GM21529 (cell line): ENCODE data around the gene GYPA.
"Not testable (repeated sequence)": the region's sequence is repeated elsewhere in the genome, so short reads cannot be mapped to it uniquely, and the experiment has no call there.

ENCODE experiments used
- ATAC-seq: cut with Tn5 transposase; IDR thresholded peaks from one replicate; pipeline ENCODE4 v1.9.1; 2021; ENCODE audit not compliant: unreplicated experiment

Gene GYPA

GRCh38 chr4:144129336-144129875 is 11.1 kb downstream of the GYPA start:
- ATAC-seq, result not testable (repeated sequence)

GRCh38 chr4:144128709-144129320 is 11.7 kb downstream of the GYPA start:
- not testable (repeated sequence) for ATAC-seq

DNA sequence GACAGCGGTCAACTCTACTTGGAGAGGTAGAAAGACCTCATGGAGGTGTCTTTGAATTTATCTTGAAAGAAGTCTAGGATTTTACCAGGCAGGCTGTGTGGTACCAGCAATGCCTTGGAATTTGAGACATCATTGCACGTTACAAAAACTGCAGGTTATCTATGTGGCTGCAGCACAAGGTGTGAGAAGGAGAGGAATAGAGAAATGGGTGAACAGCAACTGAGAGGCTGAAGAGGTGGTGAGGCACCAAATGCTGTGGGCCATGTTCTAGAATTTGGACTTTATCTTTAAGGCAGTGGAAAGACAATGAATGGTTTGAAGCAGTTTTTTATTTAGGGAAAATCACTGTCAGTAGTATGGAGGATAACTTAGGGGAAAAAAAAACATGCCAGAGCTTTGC is 15.4 kb downstream of the GYPA start:
- ATAC-seq, result not testable (repeated sequence)

GRCh38 chr4:144123982-144124635 is 16.4 kb downstream of the GYPA start:
- ATAC-seq, result not testable (repeated sequence)

DNA sequence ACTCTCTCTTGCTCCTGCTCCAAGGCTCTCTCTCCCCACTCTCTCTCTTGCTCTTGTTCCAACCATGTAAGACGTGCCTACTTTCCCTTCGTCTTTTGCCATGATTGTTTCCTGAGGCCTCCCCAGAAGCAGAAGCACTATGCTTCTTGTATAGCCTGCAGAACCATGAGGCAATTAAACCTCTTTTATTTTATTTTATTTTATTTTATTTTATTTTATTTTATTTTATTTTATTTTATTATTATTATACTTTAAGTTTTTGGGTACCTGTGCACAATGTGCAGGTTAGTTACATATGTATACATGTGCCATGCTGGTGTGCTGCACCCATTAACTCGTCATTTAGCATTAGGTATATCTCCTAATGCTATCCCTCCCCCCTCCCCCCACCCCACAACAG is 17.2 kb downstream of the GYPA start:
- ATAC-seq, result not testable (repeated sequence)

- ATAC-seq, result not testable (repeated sequence)
Observed at GRCh38 chr4:144119752-144120151, 20.8 kb downstream of the GYPA start.

- no peak for ATAC-seq
Observed at GRCh38 chr4:144115519-144115918, 25.0 kb downstream of the GYPA start.

DNA sequence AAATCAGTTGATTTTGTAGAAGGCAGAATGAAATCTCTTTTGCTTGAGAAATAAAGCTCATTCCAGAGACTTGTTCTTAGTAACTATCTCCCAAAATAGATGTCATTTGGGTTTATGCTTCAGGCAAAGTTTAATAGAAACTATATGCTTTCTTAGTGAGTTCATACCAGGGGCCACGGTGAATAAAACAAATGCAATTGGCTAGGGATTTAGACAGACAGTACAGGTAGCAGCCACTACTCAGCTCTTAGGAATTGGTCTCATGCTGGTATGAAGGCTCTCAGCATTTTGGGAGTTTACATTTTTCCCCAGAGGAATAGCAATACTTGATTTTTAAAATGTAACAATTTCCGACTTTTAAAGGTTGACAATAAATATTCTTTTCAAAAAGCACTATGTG is 27.0 kb downstream of the GYPA start:
- ATAC-seq, result no peak

GRCh38 chr4:144104509-144105130 is 35.9 kb downstream of the GYPA start:
- no peak for ATAC-seq

DNA sequence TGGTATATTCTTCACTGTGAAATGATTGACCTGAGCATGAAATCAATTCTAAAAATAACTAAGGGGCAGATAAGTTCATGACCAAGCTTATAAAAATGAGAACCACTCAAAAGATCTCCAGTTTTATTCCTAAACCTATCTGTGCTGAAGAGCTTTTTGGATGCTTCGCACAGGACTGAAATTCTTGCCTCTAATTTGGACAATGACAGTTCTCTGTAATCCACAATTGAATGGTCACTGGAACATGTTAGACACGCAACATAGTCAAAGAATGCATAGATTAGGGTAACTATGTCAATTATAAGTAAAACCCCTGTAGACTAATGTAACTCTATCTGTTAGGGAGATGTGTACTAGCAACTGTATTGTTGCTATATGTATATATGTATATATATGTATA is 42.7 kb downstream of the GYPA start:
- ATAC-seq, result not testable (repeated sequence)

- ATAC-seq, result not testable (repeated sequence)
Observed at GRCh38 chr4:144093995-144094394, 46.5 kb downstream of the GYPA start.

DNA sequence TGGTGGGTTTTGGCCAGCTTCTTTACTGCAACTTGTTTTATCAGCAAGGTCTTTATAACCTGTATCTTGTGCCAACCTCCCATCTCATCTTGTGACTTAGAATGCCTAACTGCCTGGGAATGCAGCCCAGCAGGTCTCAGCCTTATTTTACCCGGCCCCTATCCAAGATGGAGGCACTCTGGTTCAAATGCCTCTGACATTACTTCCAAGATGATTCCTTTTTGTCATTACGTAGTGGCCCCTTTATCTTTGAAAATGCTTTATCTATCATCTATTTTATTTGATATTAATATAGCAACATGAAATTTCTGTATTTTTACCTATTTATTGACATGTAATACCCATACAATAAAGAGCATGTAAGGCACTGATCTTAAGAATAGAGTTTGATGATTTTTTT is 49.3 kb downstream of the GYPA start:
- not testable (repeated sequence) for ATAC-seq

GRCh38 chr4:144090744-144091143 is 49.8 kb downstream of the GYPA start:
- ATAC-seq, result no peak

DNA sequence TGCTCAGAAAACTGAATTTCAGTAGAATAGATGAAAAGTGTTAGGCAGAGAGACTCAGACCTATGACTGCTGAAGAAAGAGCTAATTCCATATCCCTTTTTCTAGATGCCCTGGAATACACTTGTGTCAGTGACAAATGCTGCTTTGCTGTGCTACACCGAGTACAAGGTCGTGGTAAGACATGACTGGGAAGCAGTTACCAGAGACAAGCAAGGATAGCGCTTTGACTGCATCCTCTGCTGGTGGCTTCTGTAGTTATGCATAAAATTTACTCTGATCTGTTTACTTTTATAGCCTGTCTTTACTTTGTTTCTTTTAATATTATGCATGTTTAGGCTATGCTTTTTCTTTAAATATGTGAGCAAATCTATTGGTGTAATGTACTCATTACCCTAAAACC is 58.5 kb downstream of the GYPA start:
- not testable (repeated sequence) for ATAC-seq

- not testable (repeated sequence) for ATAC-seq
Observed at GRCh38 chr4:144080135-144080534, 60.4 kb downstream of the GYPA start.

- not testable (repeated sequence) for ATAC-seq
Observed at GRCh38 chr4:144078746-144079145, 61.8 kb downstream of the GYPA start.

GRCh38 chr4:144061556-144061955 is 79.0 kb downstream of the GYPA start:
- not testable (repeated sequence) for ATAC-seq

GRCh38 chr4:144060234-144060859 is 80.2 kb downstream of the GYPA start:
- not testable (repeated sequence) for ATAC-seq
